Liver (tissue), 3 donors: Measurements from ENCODE around the gene IL7R.

Source experiments
- ATF3 ChIP-seq: IDR thresholded peaks from 2 replicates; pipeline ENCODE4 v1.6.1; 2016; ENCODE audit warnings: antibody characterized with exemption
- CTCF ChIP-seq: fragments of 150-350 bp; IDR thresholded peaks from 2 replicates; pipeline ENCODE4 v1.5.1; 2017; ENCODE audit warnings: improper control_type of control experiment, low read depth, low read length; ENCODE audit not compliant: missing input control
- FOXA2 ChIP-seq: IDR thresholded peaks from 2 replicates; pipeline ENCODE4 v1.6.1; 2016; ENCODE audit warnings: antibody characterized with exemption
- GABPA ChIP-seq, 2 donors: IDR thresholded peaks in 1 of 2; conservative IDR thresholded peaks in 1 of 2; 2 replicates each; pipeline ENCODE4 v1.6.1; 2016; ENCODE audit warnings: antibody characterized with exemption in 2 of 2, mild to moderate bottlenecking in 1 of 2, moderate library complexity in 1 of 2
- HNF4A ChIP-seq, 2 donors: conservative IDR thresholded peaks; 2 replicates each; pipeline ENCODE4 v1.6.1; 2016; ENCODE audit warnings: antibody characterized with exemption in 2 of 2, mild to moderate bottlenecking in 2 of 2
- RAD21 ChIP-seq, 2 donors: IDR thresholded peaks; 2 replicates each; pipeline ENCODE4 v1.6.1; 2016; ENCODE audit warnings: antibody characterized with exemption in 2 of 2, mild to moderate bottlenecking in 2 of 2
- RXRA ChIP-seq, 2 donors: IDR thresholded peaks; 2 replicates each; pipeline ENCODE4 v1.6.1; 2017 to 2018; ENCODE audit warnings: antibody characterized with exemption in 2 of 2, mild to moderate bottlenecking in 1 of 2
- SP1 ChIP-seq: IDR thresholded peaks from 2 replicates; pipeline ENCODE4 v1.6.1; 2018; ENCODE audit warnings: antibody characterized with exemption, mild to moderate bottlenecking
- TAF1 ChIP-seq: conservative IDR thresholded peaks from 2 replicates; pipeline ENCODE4 v1.6.1; 2016; ENCODE audit warnings: antibody characterized with exemption, mild to moderate bottlenecking
- YY1 ChIP-seq: IDR thresholded peaks from 2 replicates; pipeline ENCODE4 v1.6.1; 2016; ENCODE audit warnings: antibody characterized with exemption, mild to moderate bottlenecking
- ZBTB33 ChIP-seq: IDR thresholded peaks from 2 replicates; pipeline ENCODE4 v1.6.1; 2016; ENCODE audit warnings: antibody characterized with exemption
- donor health status: healthy.
- donor health status: healthy.

DNA sequence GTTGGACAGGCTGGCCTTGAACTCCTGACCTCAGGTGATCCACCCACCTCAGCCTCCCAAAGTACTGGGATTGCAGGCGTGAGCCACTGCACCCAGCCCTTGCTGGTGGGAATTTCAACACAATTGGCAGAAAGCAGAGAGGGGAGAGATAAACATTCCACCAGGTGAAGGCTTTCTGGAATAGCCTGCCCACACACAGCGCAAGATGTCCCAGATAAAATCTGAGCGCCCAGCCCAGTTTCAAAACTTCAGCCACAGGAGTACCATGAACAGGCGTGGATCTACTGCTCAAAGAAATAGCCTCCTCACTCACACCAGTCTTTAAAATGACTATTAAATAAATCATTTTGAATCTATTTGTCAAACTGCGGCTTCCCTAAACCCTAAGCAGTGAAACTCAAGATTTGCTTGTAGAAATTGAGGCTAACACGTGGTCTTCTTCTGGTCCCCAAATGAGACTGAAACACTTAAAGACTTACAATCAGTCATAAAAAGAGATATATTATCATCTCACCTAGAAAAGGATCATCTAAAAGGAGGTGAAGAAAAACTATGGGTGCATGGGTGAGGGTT, 47.0 kb downstream of the IL7R start:
- TF ChIP-seq HNF4A (conservative IDR thresholded peaks at IDR 0.05) (no peak), ZBTB33 (no peak), CTCF (no peak), GABPA (IDR thresholded peaks at IDR 0.05 in 1 of 2, conservative IDR thresholded peaks at IDR 0.05 in 1 of 2) (no peak), RAD21 (IDR thresholded peaks at IDR 0.05) (no peak), TAF1 (no peak), RXRA (IDR thresholded peaks at IDR 0.05) (no peak), SP1 (no peak), ATF3 (no peak), YY1 (no peak), FOXA2 (no peak)
